Dermis blood vessel endothelial cell (primary cell): ENCODE results near the gene IFNA17. TPM values are rescaled to one million over a fixed set of nuclear protein-coding genes. Genes with fewer than 3 reads are reported as not detected.
"Not testable (repeated sequence)": the region's sequence is repeated elsewhere in the genome, so short reads cannot be mapped to it uniquely, and the experiment has no call there.

Experiments
- DNase-seq: peaks from one replicate; pipeline ENCODE4 v3.0.0; 2010
- total RNA-seq: library from RNA; depleted of rRNA; stranded (reverse); fragments of >200 nt; gene quantifications from 2 replicates; pipeline ENCODE4 v1.2.3, GENCODE V29; 2014

IFNA17 gene
- total RNA-seq = not detected in 2 replicates

DNA sequence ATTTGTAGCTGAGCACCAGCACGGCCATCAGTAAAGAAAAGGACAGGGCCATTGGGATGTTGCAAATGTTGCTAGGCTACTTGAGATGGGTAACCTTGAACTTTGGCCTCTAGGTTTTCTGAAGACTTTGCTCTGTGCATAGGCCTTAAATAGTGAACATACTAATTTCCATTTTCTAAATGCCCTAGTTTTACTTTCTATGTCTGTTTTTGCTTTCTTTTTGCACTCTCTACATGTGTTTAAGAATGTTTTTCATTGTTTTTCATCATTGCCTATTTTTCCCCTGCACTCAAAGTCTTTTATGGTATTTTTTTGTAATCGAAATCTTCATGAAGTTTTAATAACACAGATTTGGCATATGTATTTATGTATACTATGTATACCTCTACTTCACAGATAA, at the start of gene IFNA17:
IFNA17 (minus strand) TSS at position 101 of the 400 bp plus-strand sequence; CDS start at position 52, 49 bp downstream.
- no peak for DNase-seq

DNA sequence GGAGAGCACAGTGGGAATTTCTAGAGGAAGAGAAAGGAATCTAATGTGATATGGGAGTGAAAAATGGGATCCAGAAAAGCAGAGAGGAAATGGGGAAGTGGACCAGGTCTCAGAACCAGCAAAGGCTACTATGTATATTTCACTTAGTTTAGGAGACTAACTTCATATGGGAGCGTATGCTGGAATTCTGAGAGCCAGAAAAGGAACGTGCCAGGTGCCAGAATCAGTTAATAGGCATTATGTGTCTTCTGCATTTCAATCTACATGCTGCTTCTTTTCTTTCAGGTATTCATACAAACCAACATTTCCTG, 40.3 kb upstream of the IFNA17 start:
- no peak for DNase-seq

DNA sequence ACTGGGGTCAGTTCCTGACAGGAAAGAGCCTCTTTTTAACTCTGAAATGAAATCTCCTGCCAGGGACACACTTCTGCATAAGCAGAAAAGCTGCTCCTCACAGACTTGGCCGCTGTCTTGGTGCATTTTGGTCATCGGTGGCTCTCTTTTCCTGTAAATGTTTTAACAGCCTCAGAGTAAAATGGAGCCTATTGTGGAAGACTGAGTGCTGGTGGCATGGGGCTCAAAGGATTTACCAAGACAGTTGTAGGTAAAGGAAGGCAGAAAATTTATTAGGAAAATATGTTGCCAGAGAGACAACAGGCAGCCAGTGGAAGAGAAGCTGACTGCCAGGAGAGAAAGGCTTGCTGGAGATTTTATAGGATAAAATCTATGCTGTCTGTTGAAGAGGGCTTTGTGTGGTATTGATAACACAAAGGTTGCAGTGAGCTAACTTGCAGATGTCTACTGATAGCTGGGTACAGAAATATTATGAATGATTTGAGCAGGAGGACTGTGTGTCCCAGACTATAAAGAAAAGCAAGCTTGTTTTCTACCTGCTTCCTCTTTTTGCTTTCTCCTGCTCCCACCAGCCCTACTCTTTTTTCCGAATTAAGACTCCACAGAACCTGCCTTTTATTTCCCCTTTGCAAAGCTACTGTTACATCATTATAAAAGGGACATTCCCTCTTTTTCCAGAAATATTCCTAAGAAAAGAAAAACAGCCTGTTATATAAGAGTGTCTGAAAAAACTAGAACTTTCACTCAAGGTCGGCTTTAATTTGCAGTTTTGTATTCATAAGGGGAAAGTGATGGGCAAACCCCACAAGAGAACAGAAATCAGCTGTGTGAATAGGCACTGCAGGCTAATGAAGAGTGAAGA, 39.7 kb upstream of the IFNA17 start:
- no peak for DNase-seq

DNA sequence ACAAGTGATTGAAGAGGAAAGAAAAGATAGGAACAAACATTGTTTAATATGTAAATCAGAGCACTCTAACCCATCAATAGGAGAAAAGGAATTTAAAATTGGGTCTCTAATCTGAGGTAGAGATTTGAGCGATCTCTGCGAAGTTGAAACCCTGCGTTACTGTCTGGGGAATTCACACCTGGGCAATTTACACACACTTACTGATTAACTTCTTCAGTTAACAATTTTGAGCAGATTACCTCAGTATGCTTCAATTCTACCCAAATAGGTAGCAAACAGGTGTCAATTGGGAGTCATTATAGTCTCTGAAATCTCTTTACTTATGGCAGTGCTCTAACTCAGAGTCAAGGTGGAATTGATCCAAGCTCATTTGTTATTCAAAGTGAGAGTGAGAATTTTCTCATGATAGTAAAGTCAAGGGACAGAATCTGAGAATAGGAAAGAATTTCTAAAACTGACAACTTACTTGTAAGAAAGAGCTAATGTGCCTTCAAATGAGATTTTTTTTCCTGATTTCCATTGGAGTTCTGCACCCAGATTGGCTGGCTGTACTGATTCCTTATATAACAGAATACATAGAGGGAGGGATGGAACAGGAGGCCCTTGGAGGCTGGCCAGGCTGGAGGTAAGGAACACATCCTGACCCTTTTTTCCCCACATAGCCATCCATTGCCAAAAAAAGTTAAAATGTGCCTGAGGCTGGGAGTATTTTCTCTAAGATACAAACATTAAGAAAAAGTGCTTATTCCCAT, 38.9 kb upstream of the IFNA17 start:
- DNase-seq = no peak

DNA sequence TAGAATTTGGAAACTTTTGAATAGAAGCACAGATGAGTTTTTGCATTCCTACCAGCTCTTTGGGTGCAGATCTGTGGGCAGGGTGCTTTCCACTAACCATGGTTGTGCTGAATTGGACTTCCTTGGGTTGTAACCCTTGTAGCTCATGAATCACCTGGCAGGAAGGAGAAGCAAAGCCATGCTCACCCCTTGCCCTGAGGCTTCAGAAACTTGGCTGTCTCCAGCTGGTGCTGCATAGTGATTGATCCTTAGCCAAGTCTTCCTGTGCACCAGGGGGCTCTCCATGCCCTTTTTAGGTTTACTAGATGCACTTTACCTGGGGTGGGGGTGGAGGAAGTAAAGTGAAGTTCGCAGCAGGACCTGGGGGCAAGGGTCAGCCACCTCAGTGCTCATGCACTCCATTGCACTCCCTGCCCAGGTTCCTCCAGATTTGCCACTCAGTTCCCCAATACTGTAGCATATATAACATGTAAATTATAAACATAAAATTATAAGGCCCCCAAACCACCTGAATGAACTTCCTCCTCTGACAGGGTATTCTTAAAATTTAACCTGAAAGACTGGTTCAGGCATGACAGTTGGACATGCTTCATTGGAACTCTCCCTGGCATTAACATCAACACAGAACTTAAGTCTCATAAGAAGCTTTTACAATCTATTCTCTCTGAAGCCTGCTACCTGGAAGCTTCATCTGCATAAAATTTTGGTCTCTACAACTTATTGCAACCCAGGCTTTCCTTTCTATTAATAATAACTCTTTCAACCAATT, 37.6 kb upstream of the IFNA17 start:
- DNase-seq = no peak

DNA sequence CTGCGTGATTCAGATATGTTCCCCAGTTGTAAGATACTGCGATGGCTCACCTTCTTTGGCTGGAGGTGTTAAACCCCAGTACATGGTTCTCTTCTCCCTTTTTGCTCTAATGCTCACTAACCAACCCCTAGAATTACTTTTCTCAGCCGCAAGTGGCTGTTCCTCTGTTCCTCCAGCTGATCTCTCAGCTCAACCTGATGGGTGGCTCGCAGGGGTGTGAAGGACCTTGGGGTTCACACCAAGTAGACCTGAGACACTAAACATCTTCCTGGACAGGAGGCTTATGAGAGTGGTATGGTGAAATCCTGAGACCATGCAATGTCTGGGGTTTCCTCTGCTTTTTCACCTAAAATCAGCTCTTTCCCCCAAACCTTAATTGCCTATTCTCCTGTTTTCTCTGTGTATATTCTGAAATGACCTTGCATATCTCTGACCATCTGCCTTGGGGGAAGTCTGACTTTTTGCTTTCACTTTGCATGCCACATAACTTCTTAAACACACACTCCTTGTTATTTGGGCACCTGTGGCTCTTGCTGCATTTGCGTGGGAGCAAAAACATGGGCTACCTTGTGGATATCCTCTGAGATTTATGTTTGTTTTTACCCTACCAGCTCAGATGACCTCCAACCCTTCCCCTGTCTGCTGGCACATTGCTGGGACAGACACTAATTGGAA, 27.7 kb upstream of the IFNA17 start:
- DNase-seq = no peak

DNA sequence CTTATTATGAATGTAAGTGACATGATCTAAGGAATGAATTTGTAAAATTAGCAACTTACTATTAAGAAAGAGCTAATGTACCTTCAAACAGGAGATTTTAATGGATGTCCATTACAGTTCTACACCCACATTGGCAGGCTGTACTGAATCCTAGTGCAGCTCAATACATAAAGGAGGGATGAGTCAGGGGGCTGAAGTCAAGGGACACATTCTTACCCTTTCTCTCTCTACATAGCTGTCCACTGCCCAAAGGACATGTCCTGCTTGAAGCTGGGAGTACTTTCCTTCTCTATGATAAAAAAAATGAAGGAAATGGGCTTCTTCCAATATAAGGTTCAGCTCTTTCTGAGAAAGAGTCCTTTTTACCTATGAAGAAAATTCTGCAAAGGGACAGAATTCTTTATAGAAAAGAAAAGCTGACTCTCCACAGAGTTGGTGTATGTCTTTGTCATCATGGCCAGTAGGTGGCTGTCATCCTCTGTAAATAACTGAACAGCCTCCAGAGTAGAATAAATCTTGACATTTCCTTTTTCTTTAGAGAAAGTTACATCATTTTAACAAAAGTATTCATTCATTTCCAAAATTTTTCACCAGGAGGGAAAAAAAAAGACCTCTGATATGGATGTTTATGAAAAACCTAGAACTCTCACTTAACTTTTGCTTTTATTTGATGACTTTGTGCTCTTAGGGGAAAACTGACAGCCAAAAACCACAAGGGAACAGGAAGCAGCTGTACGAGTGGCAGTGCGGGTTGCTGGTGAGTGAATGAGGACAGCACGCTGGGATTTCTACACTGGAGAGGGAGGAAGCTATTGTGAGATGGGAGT, 24.9 kb upstream of the IFNA17 start:
- peak; percentile 72 for DNase-seq

DNA sequence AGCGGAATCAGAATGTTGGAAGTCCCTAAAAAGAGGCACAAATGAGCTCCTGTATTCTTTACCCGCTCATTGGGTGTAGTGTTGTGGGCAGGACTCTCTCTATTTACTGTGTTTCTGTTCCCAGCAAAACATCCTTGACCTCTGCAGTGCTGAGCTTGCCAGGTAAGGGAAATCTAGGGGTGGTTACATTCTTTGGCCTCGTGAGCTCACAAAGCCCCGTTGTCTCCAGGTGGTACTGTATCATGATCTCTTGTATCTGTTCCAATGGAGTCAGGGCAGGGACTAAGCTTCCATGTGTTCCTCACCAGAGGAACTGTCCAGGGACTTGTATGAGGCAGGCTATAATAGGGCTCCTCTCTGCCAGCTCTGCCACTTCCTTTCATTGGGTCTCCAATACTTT, 23.6 kb upstream of the IFNA17 start:
- no peak for DNase-seq

DNA sequence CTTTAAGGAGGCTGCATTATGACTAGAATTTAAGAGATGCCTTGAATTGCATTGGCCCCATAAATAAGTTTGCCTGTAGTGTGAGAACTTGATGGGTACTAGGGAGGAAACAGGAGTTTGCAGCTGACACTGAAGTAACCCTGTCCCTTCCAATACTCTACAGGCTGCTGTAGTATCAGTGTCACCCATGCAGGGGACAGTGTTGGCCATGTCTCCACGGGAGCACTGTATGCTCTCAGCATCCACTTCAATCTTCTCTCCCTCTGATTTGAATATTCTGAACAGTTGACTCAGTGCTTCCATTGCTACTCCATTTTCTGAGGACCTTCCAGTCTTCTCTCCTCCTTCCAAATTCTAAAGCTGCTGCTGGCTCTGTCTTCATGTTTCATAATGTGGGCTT, 23.2 kb upstream of the IFNA17 start:
- no peak for DNase-seq

DNA sequence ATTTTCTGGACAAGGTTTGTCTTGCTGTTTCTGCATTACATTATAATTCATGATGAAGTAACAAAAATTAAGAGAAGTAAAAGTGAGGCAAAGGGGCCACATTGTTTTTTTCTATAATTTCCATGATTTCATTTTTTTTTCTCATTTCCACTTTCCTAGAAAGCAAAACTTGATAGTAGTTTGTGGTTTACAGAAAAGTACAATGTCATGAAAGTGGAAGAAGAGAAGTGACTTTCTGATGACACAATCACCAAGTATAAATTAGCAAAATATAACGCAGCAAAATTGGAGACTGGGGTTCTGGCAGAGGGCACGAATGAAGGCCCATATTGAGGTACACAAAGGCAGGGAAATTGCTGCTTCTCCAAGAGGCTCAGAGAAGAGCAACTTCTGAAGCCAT, 16.8 kb upstream of the IFNA17 start:
- DNase-seq = no peak

DNA sequence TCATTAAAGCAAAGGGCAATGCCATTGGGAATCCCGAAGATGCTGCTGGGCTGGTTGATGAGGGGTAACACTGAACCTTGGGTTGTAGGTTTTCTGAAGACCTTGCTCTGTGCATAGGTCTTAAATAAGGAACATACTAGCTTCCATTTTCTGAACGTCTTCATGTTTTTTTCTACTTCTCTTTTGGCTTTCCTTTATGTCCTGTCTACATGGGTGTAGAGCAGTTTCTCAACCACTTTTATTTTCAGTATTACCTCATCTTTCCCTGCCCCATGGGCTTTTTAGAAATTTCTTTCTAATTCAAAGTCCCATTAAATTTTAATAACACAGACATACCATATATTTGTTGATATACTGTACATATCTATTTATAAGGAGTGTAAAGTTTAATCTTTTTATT, 11.9 kb upstream of the IFNA17 start, which contains the start of gene IFNA14:
IFNA14 (minus strand) TSS at position 95 of the 400 bp plus-strand sequence; CDS start at position 25, 70 bp downstream.
- DNase-seq = no peak

DNA sequence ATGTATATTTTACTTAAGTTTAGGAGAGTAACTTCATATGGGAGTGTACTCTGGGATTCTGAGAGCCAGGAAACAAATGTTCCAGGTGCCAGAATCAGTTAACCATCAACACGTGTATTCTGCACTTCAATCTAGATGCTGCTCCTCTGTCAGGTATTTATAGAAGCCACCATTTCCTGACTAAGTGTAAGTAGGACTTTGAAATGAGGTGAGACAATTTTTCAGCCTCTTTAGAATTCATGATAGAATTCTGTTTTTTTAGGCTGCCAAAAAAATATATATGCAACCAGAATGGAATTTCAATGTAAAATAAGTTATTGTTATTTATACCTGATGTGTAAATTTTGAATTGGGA, 8.3 kb upstream of the IFNA17 start:
- DNase-seq = not testable (repeated sequence)

DNA sequence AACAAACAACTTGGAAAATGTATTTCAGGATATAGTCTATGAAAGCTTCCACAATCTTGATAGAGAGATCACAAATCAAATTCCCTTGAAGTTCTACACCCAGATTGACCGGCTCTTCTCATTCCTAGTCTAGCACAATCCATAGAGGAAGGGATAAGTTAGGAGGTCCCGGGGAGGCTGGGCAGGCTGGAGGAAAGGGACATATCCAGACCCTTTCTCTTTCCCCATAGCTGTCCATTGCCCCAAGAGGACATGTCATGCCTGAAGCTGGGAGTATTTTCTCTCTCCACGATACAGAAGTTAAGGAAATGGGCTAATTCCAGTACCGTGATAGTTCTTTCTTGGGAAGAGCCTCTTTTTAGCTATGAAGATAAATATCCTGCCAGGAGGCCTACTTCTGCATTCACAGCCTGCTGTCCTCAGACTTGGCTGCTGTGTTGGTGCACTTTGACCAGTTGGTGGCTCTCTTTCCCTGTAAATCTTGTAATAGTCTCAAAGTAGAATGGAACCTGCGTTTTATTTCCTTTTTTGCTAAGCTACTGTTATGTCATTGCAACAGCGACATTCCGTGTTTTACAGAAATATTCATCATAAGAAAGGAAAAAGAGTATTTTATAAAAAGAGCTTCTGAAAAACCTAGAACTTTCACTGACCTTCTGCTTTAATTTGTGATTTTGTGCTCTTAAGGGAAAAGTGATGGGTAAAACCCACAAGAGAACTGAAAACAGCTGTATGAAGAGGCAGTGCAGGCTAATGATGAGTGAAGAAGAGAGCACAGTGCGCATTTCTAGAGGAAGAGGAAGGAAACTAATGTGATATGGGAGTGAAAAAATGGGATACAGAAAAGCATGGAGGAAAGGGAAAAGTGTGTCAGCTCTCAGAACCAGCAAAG, 7.7 kb upstream of the IFNA17 start:
- DNase-seq = peak; percentile 71

DNA sequence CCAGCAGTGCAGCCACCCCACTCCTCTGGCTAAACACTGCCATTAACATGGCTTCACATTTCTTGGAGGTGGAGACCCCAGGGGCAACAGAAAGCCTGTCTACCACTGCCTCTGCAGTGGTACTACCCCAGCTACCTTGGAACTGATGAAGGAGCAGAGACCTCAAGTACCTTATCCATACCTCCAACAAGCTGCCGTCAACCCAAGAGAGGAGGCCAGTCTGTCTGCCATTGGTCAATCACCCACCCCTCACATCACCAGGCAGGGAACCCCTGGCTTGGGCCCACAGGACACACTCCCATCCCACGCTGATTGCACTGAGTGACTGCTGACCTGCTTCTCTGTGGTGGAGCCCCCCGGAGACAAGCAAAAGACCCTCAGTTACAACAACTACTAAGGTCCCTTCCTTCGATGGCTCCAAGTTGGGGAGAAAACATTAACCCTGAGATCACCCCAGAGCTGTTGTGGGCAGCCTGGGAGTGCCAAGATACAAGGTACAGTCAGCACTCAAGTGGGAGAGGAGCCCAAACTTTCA, 6.2 kb upstream of the IFNA17 start:
- DNase-seq = no peak

DNA sequence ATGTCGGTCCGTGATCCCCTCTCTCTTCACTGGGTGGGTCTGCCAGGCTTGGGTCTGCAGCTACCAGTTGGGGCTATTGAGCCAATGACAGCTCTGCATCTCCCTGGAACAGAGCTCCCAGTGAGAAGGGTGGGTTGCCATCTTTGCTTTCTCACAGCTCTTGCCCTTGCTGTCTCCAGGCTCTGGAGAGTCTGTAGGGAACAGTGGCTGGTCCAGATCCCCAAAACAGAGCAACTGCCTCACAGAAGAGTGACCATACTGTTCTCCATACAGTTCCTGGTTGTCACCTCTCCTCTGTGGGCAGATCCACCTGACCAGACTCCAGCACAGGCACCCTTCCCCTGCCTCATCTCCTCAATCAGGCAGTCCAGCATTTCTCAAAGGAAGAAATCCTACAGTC, 5.2 kb upstream of the IFNA17 start:
- DNase-seq = no peak

DNA sequence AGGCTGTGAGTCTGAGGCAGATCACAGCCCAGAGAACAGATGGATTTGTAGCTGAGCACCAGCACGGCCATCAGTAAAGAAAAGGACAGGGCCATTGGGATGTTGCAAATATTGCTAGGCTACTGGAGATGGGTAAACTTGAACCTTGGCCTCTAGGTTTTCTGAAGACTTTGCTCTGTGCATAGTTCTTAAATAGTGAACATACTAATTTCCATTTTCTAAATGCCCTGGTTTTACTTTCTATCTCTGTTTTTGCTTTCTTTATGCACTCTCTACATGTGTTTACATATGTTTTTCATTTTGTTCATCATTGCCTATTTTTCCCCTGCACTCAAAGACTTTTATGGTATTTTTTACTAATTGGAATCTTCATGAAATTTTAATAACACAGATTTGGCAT, 10.8 kb downstream of the IFNA17 start, which contains the start of gene IFNA16:
IFNA16 (minus strand) TSS at position 101 of the 400 bp plus-strand sequence; CDS start at position 95, 6 bp downstream.
- DNase-seq = not testable (repeated sequence)

DNA sequence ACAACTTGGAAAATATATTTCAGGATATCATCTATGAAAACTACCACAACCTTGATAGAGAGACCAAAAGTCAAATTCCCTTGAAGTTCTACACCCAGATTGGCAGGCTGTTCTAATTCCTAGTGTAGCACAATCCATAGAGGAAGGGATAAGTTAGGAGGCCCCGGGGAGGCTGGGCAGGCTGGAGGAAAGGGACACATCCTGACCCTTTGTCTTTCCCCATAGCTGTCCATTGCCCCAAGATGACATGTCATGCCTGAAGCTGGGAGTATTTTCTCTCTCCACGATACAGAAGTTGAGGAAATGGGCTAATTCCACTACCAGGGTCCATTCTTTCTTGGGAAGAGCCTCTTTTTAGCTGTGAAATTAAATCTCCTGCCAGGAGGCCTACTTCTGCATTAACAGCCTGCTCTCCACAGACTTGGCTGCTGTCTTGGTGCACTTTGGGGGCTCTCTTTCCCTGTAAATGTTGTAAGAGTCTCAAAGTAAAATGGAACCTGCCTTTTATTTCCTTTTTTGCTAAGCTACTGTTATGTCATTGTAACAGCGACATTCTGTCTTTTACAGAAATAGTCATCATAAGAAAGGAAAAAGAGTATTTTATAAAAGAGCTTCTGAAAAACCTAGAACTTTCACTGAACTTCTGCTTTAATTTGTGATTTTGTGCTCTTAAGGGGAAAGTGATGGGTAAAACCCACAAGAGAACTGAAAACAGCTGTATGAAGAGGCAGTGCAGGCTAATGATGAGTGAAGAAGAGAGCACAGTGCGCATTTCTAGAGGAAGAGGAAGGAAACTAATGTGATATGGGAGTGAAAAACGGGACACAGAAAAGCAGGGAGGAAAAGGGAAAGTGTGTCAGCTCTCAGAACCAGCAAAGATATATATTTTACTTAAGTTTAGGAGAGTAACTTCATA, 14.4 kb downstream of the IFNA17 start:
- peak; percentile 19 for DNase-seq

DNA sequence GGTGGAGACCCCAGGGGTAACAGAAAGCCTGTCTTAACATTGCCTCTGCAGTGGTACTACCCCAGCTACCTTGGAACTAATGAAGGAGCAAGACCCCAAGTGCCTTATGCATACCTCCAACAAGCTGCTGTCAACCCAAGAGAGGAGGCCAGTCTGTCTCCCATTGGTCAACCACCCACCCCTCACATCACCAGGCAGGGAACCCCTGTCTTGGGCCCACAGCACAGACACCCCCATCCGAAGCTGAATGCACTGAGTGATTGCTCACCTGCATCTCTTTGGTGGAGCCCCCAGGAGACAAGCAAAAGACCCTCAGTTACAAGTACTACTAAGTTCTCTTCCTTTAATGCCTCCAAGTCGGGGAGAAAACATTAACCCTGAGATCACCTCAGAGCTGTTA, 15.9 kb downstream of the IFNA17 start:
- not testable (repeated sequence) for DNase-seq

DNA sequence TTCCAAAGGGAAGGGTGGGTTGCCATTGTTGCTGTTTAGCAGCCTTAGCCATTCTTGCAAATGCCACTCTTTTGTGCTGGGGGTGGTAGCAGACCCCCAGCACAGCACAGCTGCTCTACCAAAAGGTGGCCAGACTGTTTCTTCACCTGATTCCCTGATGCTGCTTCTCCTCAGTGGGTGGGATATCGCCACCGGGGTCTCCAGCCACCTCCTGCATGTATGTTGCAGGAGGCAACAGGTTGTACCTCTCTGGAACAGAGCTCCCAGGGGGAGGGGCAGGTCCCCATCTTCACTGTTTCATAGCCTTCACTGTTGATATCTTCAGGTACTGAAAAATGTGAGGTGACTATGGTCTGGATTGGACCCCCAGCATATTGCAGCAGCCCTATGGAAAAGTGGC, 17.2 kb downstream of the IFNA17 start:
- DNase-seq = not testable (repeated sequence)
